Colonic mucosa (tissue), 4 donors: ENCODE measurements around the gene MEMO1. TPM values are rescaled to one million over a fixed set of nuclear protein-coding genes. Genes with fewer than 3 reads are reported as not detected.

ENCODE experiments used
- DNase-seq: peaks from one replicate; pipeline ENCODE4 v3.0.0-alpha.2; 2020
- H3K27ac ChIP-seq: fragments of 200-600 bp; one replicate; pipeline ENCODE4 v1.8.0; 2021
- H3K27me3 ChIP-seq: fragments of 200-600 bp; one replicate; pipeline ENCODE4 v1.8.0; 2021
- H3K36me3 ChIP-seq: fragments of 200-600 bp; one replicate; pipeline ENCODE4 v1.8.0; 2021
- H3K4me1 ChIP-seq: fragments of 200-600 bp; one replicate; pipeline ENCODE4 v1.8.0; 2021; ENCODE audit warnings: mild to moderate bottlenecking
- H3K4me3 ChIP-seq: fragments of 200-600 bp; one replicate; pipeline ENCODE4 v1.8.0; 2021
- H3K9ac ChIP-seq, 2 donors: one replicate each; pipeline ENCODE4 v1.7.0; 2013; ENCODE audit warnings: control low read depth in 2 of 2, low read depth in 2 of 2, low read length in 2 of 2
- H3K9me3 ChIP-seq: fragments of 200-600 bp; one replicate; pipeline ENCODE4 v1.8.0; 2021
- intact Hi-C: fragments of 100-400 bp; cut with DNase I; formaldehyde crosslinking; loops from one replicate; pipeline ENCODE4 v1.14.1; 2022
- total RNA-seq, 2 donors: library from RNA; stranded (reverse); fragmentation: NEBNext Ultra II Directional in 1 of 2; extraction: Animal tissue kit (Norgen Biotek cat#: 25700) in 1 of 2; gene quantifications; one replicate each; pipeline ENCODE4 v1.2.1, GENCODE V29; 2021
- TF ChIP-seq, protein P1 (sequence below): fragments of 200-600 bp; IDR thresholded peaks from one replicate; pipeline ENCODE4 v1.8.0; 2022; ENCODE audit warnings: antibody characterized with exemption, mild to moderate bottlenecking
- donor health status: healthy.
- donor health status: DM: no; HTN: no; CAD: no.
- donor health status: DM: no; HTN: no; CAD: no.

MEMO1 gene
- total RNA-seq, 2 donors from 2014 or later: 31.5 to 38.8 TPM

DNA sequence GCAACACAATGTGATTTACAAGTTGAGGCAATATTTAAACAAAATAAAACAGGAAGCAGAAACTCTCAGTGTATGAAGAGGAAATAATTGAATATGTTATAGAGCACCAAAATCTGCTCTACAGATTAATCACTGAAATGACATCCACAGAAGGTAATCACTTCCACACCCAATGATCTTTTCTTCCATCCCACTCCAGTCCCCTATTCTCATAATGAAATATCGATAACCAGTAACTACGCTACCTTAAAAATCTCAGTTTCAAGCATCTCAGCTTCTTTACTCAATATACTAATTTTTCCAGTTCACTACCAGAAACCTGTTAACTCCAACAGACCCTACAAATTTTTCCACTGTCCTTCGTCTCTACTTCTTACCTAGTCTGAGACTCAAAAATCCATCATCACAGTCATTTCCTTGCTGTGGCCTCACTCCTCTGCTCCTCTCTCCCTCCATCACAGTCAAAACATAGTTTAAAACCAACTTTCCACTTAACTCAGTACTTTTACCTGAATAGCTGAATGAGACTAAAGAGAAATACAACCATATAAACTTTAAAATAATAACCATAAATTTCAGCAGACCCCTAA lies 67.1 kb downstream of the MEMO1 start:
- no peak overlapping the region for H3K4me3 ChIP-seq
- H3K27ac ChIP-seq: no peak overlapping the region
- H3K36me3 ChIP-seq: no peaks in the 10 kb centered on the region
- TF ChIP-seq, protein P1, sequence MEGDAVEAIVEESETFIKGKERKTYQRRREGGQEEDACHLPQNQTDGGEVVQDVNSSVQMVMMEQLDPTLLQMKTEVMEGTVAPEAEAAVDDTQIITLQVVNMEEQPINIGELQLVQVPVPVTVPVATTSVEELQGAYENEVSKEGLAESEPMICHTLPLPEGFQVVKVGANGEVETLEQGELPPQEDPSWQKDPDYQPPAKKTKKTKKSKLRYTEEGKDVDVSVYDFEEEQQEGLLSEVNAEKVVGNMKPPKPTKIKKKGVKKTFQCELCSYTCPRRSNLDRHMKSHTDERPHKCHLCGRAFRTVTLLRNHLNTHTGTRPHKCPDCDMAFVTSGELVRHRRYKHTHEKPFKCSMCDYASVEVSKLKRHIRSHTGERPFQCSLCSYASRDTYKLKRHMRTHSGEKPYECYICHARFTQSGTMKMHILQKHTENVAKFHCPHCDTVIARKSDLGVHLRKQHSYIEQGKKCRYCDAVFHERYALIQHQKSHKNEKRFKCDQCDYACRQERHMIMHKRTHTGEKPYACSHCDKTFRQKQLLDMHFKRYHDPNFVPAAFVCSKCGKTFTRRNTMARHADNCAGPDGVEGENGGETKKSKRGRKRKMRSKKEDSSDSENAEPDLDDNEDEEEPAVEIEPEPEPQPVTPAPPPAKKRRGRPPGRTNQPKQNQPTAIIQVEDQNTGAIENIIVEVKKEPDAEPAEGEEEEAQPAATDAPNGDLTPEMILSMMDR: no peak
- no peak overlapping the region for H3K9ac ChIP-seq
- intact Hi-C loops: no loop called here
- no peaks in the 10 kb centered on the region for H3K9me3 ChIP-seq
- DNase-seq: no peak
- H3K27me3 ChIP-seq: no peaks in the 10 kb centered on the region
- no peaks in the 10 kb centered on the region for H3K4me1 ChIP-seq

DNA sequence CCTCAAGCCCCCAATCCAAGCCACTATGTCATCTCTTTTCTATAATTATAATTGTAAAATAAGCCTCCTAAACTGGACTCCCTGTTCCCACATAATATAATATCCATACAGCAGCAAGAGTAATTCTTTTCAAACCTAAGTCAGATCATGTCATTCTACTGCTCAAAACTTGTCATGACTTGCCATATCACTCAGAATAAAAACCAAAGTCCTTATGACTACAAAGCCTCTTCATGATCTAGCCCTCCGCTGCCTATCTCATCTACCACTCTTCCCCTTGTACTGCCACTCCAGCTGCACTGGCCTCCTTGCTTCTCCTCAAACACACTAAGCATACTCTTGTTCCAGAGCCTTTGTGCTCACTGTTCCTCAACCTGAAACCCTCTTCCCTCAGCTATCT lies 69.9 kb downstream of the MEMO1 start:
- Histone ChIP-seq H3K4me3 (no peak overlapping the region), H3K4me1 (no peaks in the 10 kb centered on the region), H3K27me3 (no peaks in the 10 kb centered on the region), H3K36me3 (no peaks in the 10 kb centered on the region), H3K9me3 (no peaks in the 10 kb centered on the region), H3K27ac (no peak overlapping the region), H3K9ac (no peak overlapping the region)
- intact Hi-C loops: no loop called here
- no peak for DNase-seq
- TF ChIP-seq, protein P1: no peak

DNA sequence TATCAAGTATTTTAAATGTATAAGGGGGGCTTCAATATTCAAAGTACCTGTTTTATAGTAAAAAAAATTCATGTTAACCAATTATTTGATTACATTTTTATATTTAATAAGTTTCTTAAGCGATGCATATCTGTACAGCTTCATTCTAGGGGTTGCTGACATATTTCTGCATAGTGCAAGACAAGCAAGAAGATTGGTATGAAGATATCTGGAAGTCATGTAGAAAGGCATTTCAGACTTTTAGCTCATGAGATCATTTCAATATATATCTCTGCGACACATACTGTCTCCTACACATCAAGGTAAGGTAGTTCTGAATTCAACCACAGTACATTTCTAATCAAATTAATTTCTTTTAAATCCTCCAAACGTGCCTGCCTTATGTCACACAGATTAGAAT lies 73.1 kb downstream of the MEMO1 start:
- Histone ChIP-seq H3K9ac (no peak overlapping the region), H3K27me3 (no peaks in the 10 kb centered on the region), H3K9me3 (no peaks in the 10 kb centered on the region), H3K4me1 (no peaks in the 10 kb centered on the region), H3K4me3 (no peak overlapping the region), H3K27ac (no peak overlapping the region), H3K36me3 (no peaks in the 10 kb centered on the region)
- no peak for DNase-seq
- intact Hi-C loops: no loop called here
- TF ChIP-seq, protein P1: no peak

DNA sequence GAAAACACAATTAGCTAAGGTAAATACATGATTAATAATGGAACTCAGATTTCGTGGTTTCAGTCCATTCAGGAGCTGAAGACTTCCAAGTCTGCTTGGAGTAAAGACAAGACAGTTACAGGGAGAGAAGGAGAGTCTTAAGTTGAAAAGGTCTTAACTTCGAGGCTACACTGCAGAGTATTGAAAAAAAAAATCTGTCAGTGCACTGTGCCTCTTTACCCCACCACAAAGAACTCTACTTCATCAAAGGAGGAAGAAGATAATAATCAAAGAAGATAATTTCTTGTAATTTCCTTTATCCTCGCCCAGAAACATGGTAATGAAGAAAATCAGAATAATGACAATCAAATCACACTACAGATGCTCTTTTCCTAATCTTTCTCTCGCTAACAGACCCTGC lies 75.4 kb downstream of the MEMO1 start:
- H3K36me3 ChIP-seq: no peaks in the 10 kb centered on the region
- intact Hi-C loops: no loop called here
- no peak overlapping the region for H3K9ac ChIP-seq
- DNase-seq: no peak
- H3K4me1 ChIP-seq: no peaks in the 10 kb centered on the region
- no peak overlapping the region for H3K4me3 ChIP-seq
- no peaks in the 10 kb centered on the region for H3K27me3 ChIP-seq
- TF ChIP-seq, protein P1: no peak
- no peak overlapping the region for H3K27ac ChIP-seq
- no peaks in the 10 kb centered on the region for H3K9me3 ChIP-seq

DNA sequence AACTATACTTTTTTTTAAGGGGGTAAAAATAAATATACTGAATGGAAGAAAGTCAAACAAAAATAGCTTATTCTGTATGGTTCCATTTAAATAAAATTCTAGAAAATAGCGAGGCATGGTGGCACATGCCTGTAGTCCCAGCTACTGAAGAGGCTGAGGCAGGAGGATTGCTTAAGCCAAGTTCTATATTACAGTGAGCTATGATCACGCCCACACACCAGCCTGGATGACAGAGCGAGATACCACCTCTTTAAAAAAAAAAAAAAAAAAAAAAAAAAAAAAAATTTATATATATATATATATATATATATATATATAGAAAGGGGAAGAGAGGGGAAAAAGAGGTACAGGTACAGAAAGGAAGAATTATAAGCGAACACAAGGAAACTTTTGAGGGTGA lies 77.7 kb downstream of the MEMO1 start:
- TF ChIP-seq, protein P1: no peak
- no peaks in the 10 kb centered on the region for H3K27me3 ChIP-seq
- no peaks in the 10 kb centered on the region for H3K9me3 ChIP-seq
- no peak for DNase-seq
- H3K36me3 ChIP-seq: no peaks in the 10 kb centered on the region
- H3K9ac ChIP-seq: no peak overlapping the region
- no peak overlapping the region for H3K27ac ChIP-seq
- H3K4me1 ChIP-seq: no peaks in the 10 kb centered on the region
- H3K4me3 ChIP-seq: no peak overlapping the region
- intact Hi-C loops: no loop called here
